Putamen (tissue), 1 donor: ENCODE measurements around the gene MATN1.
"Not testable (repeated sequence)": the region's sequence is repeated elsewhere in the genome, so short reads cannot be mapped to it uniquely, and the experiment has no call there.

ENCODE experiments used
- DNase-seq: peaks from one replicate; pipeline ENCODE4 v3.0.0-alpha.2; 2016; ENCODE audit warnings: low spot score

Gene MATN1

GRCh38 chr1:30723331-30723755, at the start of gene MATN1:
Gene MATN1 (minus strand): TSS chr1:30723585. CDS start chr1:30723551, 34 bp downstream.
- DNase-seq: no peak

- no peak for DNase-seq
Observed at GRCh38 chr1:30771005-30771404, 47.6 kb upstream of the MATN1 start.

- no peak for DNase-seq
Observed at GRCh38 chr1:30770150-30770549, 46.8 kb upstream of the MATN1 start.

GRCh38 chr1:30768830-30769718, 45.7 kb upstream of the MATN1 start:
- DNase-seq: no peak

GRCh38 chr1:30768159-30768829, 44.9 kb upstream of the MATN1 start:
- no peak for DNase-seq

GRCh38 chr1:30766948-30767347, 43.6 kb upstream of the MATN1 start:
- not testable (repeated sequence) for DNase-seq

- no peak for DNase-seq
Observed at GRCh38 chr1:30765556-30766434, 42.4 kb upstream of the MATN1 start.

GRCh38 chr1:30764939-30765555, 41.7 kb upstream of the MATN1 start:
- DNase-seq: no peak

GRCh38 chr1:30764396-30764795, 41.0 kb upstream of the MATN1 start:
- no peak for DNase-seq

- peak; percentile 67 for DNase-seq
Observed at GRCh38 chr1:30763651-30764248, 40.4 kb upstream of the MATN1 start.

GRCh38 chr1:30762930-30763650, 39.7 kb upstream of the MATN1 start:
- no peak for DNase-seq

GRCh38 chr1:30762152-30762929, 39.0 kb upstream of the MATN1 start:
- no peak for DNase-seq

- no peak for DNase-seq
Observed at GRCh38 chr1:30761381-30762151, 38.2 kb upstream of the MATN1 start.

GRCh38 chr1:30760596-30761324, 37.4 kb upstream of the MATN1 start:
- DNase-seq: peak; percentile 50

GRCh38 chr1:30759718-30760281, 36.4 kb upstream of the MATN1 start:
- DNase-seq: no peak

- DNase-seq: no peak
Observed at GRCh38 chr1:30758785-30759380, 35.5 kb upstream of the MATN1 start.

- no peak for DNase-seq
Observed at GRCh38 chr1:30758121-30758688, 34.8 kb upstream of the MATN1 start.
